Measurements from ENCODE around the gene REX1BD. TPM values are rescaled to one million over a fixed set of nuclear protein-coding genes. Genes with fewer than 3 reads are reported as not detected.

The REX1BD gene
- total and polyA plus RNA-seq, 10 of the 15 experiments (the other 5 are each of a cell fraction or from before 2014, with no cell fraction given), result 1.1 to 101 (median 35.0) TPM

GRCh38 chr19:18620902-18621301, 32.3 kb downstream of the REX1BD start (continued):
- TF ChIP-seq, protein P1, sequence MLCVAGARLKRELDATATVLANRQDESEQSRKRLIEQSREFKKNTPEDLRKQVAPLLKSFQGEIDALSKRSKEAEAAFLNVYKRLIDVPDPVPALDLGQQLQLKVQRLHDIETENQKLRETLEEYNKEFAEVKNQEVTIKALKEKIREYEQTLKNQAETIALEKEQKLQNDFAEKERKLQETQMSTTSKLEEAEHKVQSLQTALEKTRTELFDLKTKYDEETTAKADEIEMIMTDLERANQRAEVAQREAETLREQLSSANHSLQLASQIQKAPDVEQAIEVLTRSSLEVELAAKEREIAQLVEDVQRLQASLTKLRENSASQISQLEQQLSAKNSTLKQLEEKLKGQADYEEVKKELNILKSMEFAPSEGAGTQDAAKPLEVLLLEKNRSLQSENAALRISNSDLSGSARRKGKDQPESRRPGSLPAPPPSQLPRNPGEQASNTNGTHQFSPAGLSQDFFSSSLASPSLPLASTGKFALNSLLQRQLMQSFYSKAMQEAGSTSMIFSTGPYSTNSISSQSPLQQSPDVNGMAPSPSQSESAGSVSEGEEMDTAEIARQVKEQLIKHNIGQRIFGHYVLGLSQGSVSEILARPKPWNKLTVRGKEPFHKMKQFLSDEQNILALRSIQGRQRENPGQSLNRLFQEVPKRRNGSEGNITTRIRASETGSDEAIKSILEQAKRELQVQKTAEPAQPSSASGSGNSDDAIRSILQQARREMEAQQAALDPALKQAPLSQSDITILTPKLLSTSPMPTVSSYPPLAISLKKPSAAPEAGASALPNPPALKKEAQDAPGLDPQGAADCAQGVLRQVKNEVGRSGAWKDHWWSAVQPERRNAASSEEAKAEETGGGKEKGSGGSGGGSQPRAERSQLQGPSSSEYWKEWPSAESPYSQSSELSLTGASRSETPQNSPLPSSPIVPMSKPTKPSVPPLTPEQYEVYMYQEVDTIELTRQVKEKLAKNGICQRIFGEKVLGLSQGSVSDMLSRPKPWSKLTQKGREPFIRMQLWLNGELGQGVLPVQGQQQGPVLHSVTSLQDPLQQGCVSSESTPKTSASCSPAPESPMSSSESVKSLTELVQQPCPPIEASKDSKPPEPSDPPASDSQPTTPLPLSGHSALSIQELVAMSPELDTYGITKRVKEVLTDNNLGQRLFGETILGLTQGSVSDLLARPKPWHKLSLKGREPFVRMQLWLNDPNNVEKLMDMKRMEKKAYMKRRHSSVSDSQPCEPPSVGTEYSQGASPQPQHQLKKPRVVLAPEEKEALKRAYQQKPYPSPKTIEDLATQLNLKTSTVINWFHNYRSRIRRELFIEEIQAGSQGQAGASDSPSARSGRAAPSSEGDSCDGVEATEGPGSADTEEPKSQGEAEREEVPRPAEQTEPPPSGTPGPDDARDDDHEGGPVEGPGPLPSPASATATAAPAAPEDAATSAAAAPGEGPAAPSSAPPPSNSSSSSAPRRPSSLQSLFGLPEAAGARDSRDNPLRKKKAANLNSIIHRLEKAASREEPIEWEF (IDR thresholded peaks at IDR 0.05; ENCODE audit: insufficient replicate concordance, low read depth, low read length), result no peak
- TF ChIP-seq BHLHE40 (IDR thresholded peaks at IDR 0.05; ENCODE audit: borderline replicate concordance in 1 of 2, low read depth in 2 of 2, low read length in 1 of 2) (no peak), MTA3 (IDR thresholded peaks at IDR 0.05; ENCODE audit: borderline replicate concordance, low read length) (no peak), REST (IDR thresholded peaks at IDR 0.05; ENCODE audit: low read depth, low read length) (no peak)

Data from GM12878 (cell line).